GM19035 (cell line): Measurements from ENCODE around the gene ALX4.

Experiments used
- ATAC-seq: cut with Tn5 transposase; IDR thresholded peaks from one replicate; pipeline ENCODE4 v1.9.1; 2021; ENCODE audit not compliant: unreplicated experiment

ALX4 gene

GRCh38 chr11:44268614-44269080, 41.3 kb downstream of the ALX4 start:
- ATAC-seq, result no peak

- ATAC-seq, result no peak
Observed at GRCh38 chr11:44267750-44268613, 42.0 kb downstream of the ALX4 start.

- ATAC-seq, result no peak
Observed at GRCh38 chr11:44267006-44267749, 42.8 kb downstream of the ALX4 start.

GRCh38 chr11:44266056-44266780, 43.7 kb downstream of the ALX4 start:
- no peak for ATAC-seq

GRCh38 chr11:44264761-44265160, 45.2 kb downstream of the ALX4 start:
- no peak for ATAC-seq

- no peak for ATAC-seq
Observed at GRCh38 chr11:44264438-44264749, 45.5 kb downstream of the ALX4 start.

GRCh38 chr11:44263738-44264437, 46.1 kb downstream of the ALX4 start:
- ATAC-seq, result no peak

- no peak for ATAC-seq
Observed at GRCh38 chr11:44261800-44262591, 47.9 kb downstream of the ALX4 start.

- no peak for ATAC-seq
Observed at GRCh38 chr11:44260081-44260480, 49.9 kb downstream of the ALX4 start.

- no peak for ATAC-seq
Observed at GRCh38 chr11:44258839-44259420, 51.0 kb downstream of the ALX4 start.

GRCh38 chr11:44258190-44258489, 51.8 kb downstream of the ALX4 start:
- ATAC-seq, result no peak

- ATAC-seq, result no peak
Observed at GRCh38 chr11:44257338-44258189, 52.4 kb downstream of the ALX4 start.

GRCh38 chr11:44256673-44257291, 53.2 kb downstream of the ALX4 start:
- no peak for ATAC-seq

GRCh38 chr11:44255406-44256071, 54.4 kb downstream of the ALX4 start:
- no peak for ATAC-seq

GRCh38 chr11:44252999-44253602, 56.8 kb downstream of the ALX4 start:
- ATAC-seq, result no peak

GRCh38 chr11:44250421-44250820, 59.5 kb downstream of the ALX4 start:
- no peak for ATAC-seq

GRCh38 chr11:44248109-44248508, 61.8 kb downstream of the ALX4 start:
- ATAC-seq, result no peak

GRCh38 chr11:44247508-44247907, 62.4 kb downstream of the ALX4 start:
- no peak for ATAC-seq
